Choroid plexus epithelial cell (primary cell): ENCODE results near the gene CRLF1.
A peak's percentile ranks its signal among the peaks of the same experiment; 100 is the strongest.
"Not testable (repeated sequence)": the region's sequence is repeated elsewhere in the genome, so short reads cannot be mapped to it uniquely, and the experiment has no call there.

Experiments used
- DNase-seq: peaks from one replicate; pipeline ENCODE4 v3.0.0-alpha.2; 2010; ENCODE audit warnings: low read depth
- H3K4me3 ChIP-seq: 2 replicates; pipeline ENCODE4 v1.5.1; 2011; ENCODE audit warnings: low read depth, mild to moderate bottlenecking, control low read depth, low read length, moderate library complexity
- CTCF ChIP-seq: conservative IDR thresholded peaks from 2 replicates; pipeline ENCODE4 v1.5.1; 2011; ENCODE audit warnings: low read depth, mild to moderate bottlenecking, control low read depth, inconsistent platforms, low read length, moderate library complexity

The CRLF1 gene

GRCh38 chr19:18603958-18604819 is 2.4 kb downstream of the CRLF1 start:
- DNase-seq, result no peak
- TF ChIP-seq CTCF, result no peak
- H3K4me3 ChIP-seq, result no peak overlapping the region

GRCh38 chr19:18603255-18603957 is 3.2 kb downstream of the CRLF1 start:
- no peak overlapping the region for H3K4me3 ChIP-seq
- TF ChIP-seq CTCF, result peak; percentile 46
- peak; percentile 31 for DNase-seq

- TF ChIP-seq CTCF, result no peak
- no peak overlapping the region for H3K4me3 ChIP-seq
- no peak for DNase-seq
These were observed 4.7 kb downstream of the CRLF1 start for GRCh38 chr19:18601875-18602274.

GRCh38 chr19:18600692-18601397 is 5.8 kb downstream of the CRLF1 start:
- not testable (repeated sequence) for DNase-seq

GRCh38 chr19:18599485-18599884 is 7.1 kb downstream of the CRLF1 start:
- no peak overlapping the region for H3K4me3 ChIP-seq
- no peak for DNase-seq
- TF ChIP-seq CTCF, result no peak

More at GRCh38 chr19:18600692-18601397, 5.8 kb downstream of the CRLF1 start:
- H3K4me3 ChIP-seq, result not testable (repeated sequence)

GRCh38 chr19:18597809-18598660 is 8.6 kb downstream of the CRLF1 start:
- TF ChIP-seq CTCF, result no peak
- no peak for DNase-seq
- no peak overlapping the region for H3K4me3 ChIP-seq
